Measurements from ENCODE around the gene FAM47A.

The FAM47A gene

DNA sequence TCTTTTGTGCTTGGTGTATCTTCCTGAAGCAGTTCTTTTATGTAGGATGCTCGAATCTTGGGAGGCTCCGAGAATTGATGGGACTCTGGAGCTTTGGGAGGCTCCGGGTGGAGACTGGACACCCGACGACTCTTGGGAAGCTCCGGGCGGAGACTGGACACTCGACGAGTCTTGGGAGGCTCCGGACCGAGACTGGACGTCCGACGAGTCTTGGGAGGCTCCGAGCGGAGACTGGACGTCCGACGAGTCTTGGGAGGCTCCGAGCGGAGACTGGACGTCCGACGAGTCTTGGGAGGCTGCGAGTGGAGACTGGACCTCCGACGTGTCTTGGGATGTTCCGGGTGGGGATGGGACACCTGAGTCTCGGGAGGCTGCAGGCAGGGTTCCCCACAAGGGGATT lies 1.6 kb downstream of the FAM47A start:
- in situ Hi-C loops (cut with MboI; ENCODE audit: low sequenced_read_pairs, unreplicated experiment), result no loop called here
- TF ChIP-seq, protein P1, sequence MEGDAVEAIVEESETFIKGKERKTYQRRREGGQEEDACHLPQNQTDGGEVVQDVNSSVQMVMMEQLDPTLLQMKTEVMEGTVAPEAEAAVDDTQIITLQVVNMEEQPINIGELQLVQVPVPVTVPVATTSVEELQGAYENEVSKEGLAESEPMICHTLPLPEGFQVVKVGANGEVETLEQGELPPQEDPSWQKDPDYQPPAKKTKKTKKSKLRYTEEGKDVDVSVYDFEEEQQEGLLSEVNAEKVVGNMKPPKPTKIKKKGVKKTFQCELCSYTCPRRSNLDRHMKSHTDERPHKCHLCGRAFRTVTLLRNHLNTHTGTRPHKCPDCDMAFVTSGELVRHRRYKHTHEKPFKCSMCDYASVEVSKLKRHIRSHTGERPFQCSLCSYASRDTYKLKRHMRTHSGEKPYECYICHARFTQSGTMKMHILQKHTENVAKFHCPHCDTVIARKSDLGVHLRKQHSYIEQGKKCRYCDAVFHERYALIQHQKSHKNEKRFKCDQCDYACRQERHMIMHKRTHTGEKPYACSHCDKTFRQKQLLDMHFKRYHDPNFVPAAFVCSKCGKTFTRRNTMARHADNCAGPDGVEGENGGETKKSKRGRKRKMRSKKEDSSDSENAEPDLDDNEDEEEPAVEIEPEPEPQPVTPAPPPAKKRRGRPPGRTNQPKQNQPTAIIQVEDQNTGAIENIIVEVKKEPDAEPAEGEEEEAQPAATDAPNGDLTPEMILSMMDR (IDR thresholded peaks at IDR 0.05; ENCODE audit: borderline replicate concordance, control extremely low read depth, extremely low read depth, insufficient read depth, missing control alignments), result no peak
- DNase-seq (ENCODE audit: low spot score), result no peak

DNA sequence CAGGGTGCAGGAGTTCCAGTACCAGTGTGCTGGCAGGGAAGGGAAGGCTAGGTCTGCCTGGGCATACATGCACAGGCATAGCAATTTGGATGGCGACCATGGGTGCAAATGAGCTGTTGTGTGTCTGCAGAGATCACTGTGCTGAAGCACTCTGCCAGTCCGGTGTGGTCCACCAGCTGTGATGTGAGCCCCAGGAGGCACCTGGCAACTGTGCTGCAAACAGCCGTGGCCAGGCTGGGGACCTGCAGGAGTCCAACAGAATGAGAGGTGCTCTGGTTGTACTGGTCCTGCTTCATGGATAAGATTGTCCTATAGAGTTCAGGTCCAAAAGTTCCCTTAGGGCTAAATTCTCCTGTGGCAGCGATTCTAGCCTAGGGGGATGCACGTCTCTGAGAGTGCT lies 6.1 kb downstream of the FAM47A start:
- no peak for DNase-seq (ENCODE audit: low spot score)
- in situ Hi-C loops (cut with MboI; ENCODE audit: low sequenced_read_pairs, unreplicated experiment), result no loop called here

DNA sequence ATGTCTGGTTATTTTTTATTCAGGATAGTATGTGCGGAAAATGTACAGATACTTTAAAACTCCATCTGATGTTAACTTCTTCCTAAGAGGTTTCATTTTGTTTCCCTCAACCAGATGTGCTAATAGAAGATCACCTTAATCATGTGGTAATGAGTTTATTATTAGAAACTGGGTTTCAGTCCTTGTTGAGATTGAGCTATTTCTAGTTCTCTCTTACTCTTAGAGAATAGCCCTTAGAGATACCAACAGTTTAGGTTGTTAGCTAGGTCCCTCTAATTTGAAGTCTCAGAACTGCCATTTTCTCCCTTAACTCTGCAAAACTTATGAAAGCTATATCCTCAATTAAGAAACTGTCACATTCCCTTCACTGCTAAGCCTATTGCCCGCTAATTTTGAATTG lies 13.0 kb downstream of the FAM47A start:
- TF ChIP-seq, protein P1 (IDR thresholded peaks at IDR 0.05; ENCODE audit: borderline replicate concordance, control extremely low read depth, extremely low read depth, insufficient read depth, missing control alignments), result no peak
- in situ Hi-C loops (cut with MboI; ENCODE audit: low sequenced_read_pairs, unreplicated experiment), result no loop called here
- no peak for DNase-seq (ENCODE audit: low spot score)

More for the DNA sequence above, 6.1 kb downstream of the FAM47A start:
- TF ChIP-seq, protein P1 (IDR thresholded peaks at IDR 0.05; ENCODE audit: borderline replicate concordance, control extremely low read depth, extremely low read depth, insufficient read depth, missing control alignments), result no peak

DNA sequence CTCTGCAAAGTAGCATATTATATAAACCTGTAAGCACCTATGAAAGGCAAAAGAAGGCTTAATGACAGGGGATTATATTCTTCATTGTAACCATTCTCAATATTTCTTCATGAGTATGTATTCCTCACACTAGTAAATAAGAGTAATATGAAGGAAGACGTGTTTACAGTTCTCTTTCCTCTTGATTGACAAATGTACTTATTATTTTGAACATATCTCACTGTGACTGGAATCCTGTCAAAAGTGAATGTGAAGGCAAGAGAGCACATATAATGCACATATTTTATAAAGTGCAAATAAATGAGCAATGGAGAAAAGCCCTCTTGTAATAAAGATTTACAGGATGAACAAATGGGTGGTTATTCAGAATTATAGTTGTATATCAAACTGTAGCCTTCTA lies 19.7 kb downstream of the FAM47A start:
- in situ Hi-C loops (cut with MboI; ENCODE audit: low sequenced_read_pairs, unreplicated experiment), result no loop called here
- DNase-seq (ENCODE audit: low spot score), result no peak
- TF ChIP-seq, protein P1 (IDR thresholded peaks at IDR 0.05; ENCODE audit: borderline replicate concordance, control extremely low read depth, extremely low read depth, insufficient read depth, missing control alignments), result no peak
